Right renal pelvis (tissue), 4 donors: Measurements from ENCODE around the gene MYO16. TPM values are rescaled to one million over a fixed set of nuclear protein-coding genes. Genes with fewer than 3 reads are reported as not detected.
"Not testable (repeated sequence)": the region's sequence is repeated elsewhere in the genome, so short reads cannot be mapped to it uniquely, and the experiment has no call there.

ENCODE experiments used
- DNase-seq, 4 donors: peaks; one replicate each; pipeline ENCODE4 v3.0.0-alpha.2; 2013; ENCODE audit warnings: low read depth in 4 of 4, low spot score in 3 of 4, missing footprints in 1 of 4
- polyA plus RNA-seq, 4 donors: library from polyadenylated mRNA; unstranded; fragments of 120-200 nt; gene quantifications; one replicate each; pipeline ENCODE4 v1.2.1, GENCODE V29; 2013; ENCODE audit not compliant: insufficient read length in 4 of 4

MYO16 gene
- polyA plus RNA-seq, 4 donors: 0.40 to 0.77 (median 0.53) TPM

GRCh38 chr13:108961542-108962125 lies 332.2 kb downstream of the MYO16 start:
- DNase-seq: peak; percentile 11 to 42 (median 24)

- DNase-seq: no peak
Observed at GRCh38 chr13:108962654-108963053, 333.2 kb downstream of the MYO16 start.

GRCh38 chr13:108963276-108963810 lies 333.9 kb downstream of the MYO16 start:
- DNase-seq: no peak

- DNase-seq: no peak
Observed at GRCh38 chr13:108963846-108964600, 334.6 kb downstream of the MYO16 start.

DNA sequence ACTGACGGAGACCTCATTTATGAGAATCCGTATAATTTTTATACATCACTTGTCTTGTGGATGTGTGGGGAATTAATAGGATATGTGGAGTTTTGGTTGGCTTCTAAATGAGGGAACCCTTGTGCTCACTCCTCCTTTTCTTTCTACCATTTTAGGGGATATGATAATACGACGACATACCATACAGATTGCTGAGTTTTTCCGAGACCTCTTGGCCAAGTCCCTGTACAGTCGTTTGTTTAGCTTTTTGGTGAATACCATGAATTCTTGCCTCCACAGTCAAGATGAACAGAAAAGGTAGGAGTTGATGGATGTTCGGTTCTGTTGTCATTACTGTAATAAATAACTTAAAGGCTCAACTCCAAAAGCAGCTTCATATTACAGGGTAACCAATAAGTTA lies 335.2 kb downstream of the MYO16 start:
- no peak for DNase-seq

DNA sequence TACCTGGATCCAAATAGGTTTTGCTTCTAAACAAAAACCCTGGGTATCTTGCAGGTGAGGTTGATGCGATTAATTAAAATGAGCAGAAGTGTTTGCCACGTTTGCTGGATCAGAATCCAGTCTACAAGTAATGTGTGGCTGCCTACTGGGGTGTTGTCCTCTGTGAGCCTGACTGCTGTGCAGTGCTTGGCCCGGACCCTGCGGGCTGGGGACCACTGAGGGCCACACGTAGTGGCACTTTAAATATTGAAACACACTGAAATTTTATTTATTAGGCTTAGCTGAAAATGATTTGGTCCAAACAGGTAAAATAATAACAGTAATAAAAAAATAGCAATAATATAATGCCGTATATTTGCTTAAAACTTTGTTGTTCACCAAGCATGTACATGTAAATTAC lies 338.0 kb downstream of the MYO16 start:
- no peak for DNase-seq

GRCh38 chr13:108968566-108968965 lies 339.2 kb downstream of the MYO16 start:
- no peak for DNase-seq

DNA sequence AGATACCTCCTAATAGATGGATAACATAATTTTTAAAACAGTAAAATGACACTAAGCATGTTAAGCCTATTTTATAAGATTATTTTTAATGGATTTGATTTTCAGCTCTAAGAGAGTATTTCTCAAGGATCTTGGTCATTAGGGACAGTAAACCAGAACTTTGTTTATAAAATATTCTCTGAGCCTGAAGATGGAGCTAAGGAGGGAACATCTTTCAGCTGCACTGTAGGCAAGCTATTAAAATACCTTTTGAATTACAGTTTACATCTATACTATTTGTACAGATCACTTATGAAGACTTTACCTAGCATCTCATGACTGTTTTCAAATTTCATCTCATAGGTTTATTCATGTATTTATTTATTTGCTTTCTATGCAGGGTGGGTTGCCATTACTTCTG lies 345.3 kb downstream of the MYO16 start:
- DNase-seq: no peak

DNA sequence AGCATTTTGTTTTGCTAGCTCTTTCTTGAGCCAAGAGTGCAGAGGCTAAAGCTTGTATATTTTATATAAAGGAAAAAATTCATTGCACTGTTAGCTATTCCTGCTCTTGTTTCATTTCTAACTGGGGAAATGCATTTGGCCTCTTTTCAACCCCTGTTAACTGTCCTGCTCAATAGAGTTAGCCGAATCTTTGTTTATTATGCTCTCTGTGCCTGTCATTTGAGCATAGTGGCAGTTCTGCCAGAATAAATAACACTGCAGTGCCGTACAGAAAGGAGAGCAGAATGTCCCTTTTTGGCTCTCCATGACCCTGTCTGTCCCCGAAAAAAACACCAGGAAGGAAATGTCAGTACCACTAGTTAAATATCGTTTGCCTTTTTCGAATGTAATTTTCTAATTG lies 350.8 kb downstream of the MYO16 start:
- DNase-seq: no peak

DNA sequence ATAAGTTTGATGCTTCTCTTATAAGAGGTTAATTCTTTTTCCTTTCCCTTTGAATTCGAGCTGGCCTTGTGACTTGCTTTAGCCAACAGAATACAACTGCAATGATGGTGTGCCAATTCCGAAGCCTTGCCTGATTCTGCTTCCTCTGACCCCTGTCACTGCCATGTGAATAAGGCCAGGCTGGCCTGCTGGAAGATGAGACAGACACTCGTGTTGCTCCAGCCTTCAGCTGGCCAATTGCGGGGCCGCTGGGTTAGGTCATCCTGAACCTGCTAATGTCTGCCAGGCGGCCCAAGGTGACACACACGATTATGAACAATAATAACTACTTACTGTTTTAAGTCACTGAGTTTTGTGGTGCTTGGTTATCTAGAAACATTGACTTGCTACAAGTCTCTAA lies 352.0 kb downstream of the MYO16 start:
- no peak for DNase-seq

- DNase-seq: no peak
Observed at GRCh38 chr13:108983273-108983672, 353.9 kb downstream of the MYO16 start.

- DNase-seq: no peak
Observed at GRCh38 chr13:108984251-108984920, 355.0 kb downstream of the MYO16 start.

DNA sequence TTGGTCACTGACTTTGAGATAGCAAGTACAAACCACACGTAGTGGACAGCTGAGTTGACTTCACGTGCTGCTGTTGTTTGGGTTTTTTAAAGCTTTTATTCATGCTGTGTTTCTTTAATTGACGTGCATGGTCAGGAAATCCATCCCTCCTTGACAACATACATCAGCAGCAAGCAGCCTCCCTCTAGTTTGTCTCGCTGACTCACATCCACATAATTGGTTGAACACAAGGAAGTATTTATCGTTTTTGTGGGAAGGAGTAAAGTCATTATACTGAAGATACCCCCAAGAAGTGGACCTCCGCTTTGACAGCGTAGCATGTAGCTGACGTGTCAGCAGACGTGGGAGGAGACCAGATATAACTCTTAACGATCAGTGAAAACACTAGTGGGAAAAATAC lies 355.8 kb downstream of the MYO16 start:
- no peak for DNase-seq

GRCh38 chr13:108987517-108987916 lies 358.1 kb downstream of the MYO16 start:
- DNase-seq: no peak

GRCh38 chr13:108987944-108988343 lies 358.5 kb downstream of the MYO16 start:
- no peak for DNase-seq

- DNase-seq: not testable (repeated sequence)
Observed at GRCh38 chr13:108991416-108991815, 362.0 kb downstream of the MYO16 start.

DNA sequence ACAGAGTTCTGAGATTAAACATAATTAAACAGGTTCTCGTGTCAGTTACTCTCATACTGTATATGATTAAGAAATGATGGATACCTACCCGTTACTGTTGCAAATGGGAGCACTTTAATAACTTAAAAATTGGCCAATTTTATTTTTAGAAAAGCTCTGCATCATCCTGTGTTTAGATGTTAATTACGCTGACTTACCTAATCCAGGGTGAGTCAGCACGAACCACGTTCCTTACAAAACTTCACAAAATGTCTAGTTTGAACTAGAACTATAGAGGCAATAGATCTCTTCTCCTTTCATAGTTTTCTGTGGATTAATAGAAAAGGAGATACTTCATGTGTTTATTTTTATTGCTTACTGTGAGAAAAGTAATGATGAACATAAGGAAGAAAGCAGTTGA lies 363.9 kb downstream of the MYO16 start:
- no peak for DNase-seq

DNA sequence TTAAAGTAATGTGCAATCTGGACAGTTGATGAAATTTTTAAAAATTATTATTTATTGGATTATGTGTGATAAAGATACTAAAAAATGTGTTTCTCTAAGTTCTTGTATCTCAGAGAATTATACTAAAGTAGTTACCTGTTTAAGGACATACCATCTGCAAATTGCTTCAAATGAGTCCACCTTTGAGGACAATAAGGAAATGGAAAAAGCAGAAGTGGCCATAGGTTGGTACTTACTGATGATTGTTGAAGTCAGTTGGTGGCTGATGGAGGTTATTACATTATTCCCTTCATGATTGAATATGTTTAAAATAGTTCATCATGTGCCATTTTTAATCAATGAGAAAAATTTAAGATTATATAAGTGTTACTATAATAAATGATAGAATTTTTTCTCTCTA lies 367.0 kb downstream of the MYO16 start:
- no peak for DNase-seq

GRCh38 chr13:109000207-109000606 lies 370.8 kb downstream of the MYO16 start:
- no peak for DNase-seq

- no peak for DNase-seq
Observed at GRCh38 chr13:109002934-109003333, 373.5 kb downstream of the MYO16 start.

- no peak for DNase-seq
Observed at GRCh38 chr13:109007946-109008345, 378.5 kb downstream of the MYO16 start.

- no peak for DNase-seq
Observed at GRCh38 chr13:109009756-109010155, 380.3 kb downstream of the MYO16 start.
